Measurements from ENCODE around the gene DNASE2B. TPM values are rescaled to one million over a fixed set of nuclear protein-coding genes. Genes with fewer than 3 reads are reported as not detected.

DNASE2B gene
- total RNA-seq, 1 donor from 2014 or later = not detected

GRCh38 chr1:84370831-84371394 is 27.4 kb upstream of the DNASE2B start:
- no peak for DNase-seq

GRCh38 chr1:84373436-84374141 is 24.7 kb upstream of the DNASE2B start:
- ATAC-seq (no peak), DNase-seq (no peak)
- intact Hi-C loops (cut with micrococcal nuclease) = no loop called here

More at GRCh38 chr1:84370831-84371394, 27.4 kb upstream of the DNASE2B start:
- no peak for ATAC-seq
- intact Hi-C loops (cut with micrococcal nuclease) = no loop called here

- DNase-seq (no peak), ATAC-seq (peak; percentile 68)
- intact Hi-C loops (cut with micrococcal nuclease) = no loop called here
Observed at GRCh38 chr1:84374991-84375696, 23.1 kb upstream of the DNASE2B start.

DNA sequence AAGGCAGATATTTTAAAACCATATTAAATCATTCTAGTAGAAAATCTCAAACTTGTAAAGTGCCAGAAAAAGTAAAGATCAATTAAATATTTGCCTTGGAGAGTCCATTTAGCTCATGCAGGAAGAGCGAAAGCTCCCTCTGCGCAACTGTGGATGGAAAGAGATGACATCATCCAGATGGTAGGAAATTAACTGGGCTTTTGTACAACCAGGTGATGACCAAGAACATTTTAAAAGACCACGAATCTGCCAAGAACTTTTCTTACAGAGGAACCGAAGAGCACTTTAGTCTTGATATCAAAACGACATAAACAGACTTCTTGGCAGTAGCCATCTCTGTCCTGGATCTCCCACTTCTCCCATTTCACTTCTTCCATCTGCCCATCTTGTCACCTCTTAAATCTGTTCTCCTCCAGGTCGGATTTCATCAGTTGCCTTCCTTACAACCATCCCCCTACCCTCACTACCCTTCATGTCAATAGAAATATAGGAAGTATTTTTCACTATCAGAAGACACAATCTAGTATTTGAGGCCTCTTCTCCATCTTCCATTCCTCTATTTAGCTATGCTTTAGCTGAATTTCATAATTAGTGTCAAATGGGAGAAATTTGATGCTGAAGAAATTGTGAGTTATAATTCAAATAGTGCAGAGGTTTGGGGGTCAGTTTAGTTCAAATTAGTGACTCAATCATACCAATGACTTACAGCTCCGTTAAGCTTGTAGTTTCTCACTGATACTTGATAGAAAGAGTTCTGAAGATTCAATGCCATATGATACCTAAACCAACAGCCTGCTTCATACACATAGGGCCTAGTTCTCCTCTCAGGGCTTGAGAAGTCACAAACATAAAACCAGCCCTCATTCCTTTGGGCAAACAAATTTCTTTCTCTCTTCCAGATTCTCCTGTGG is 22.0 kb upstream of the DNASE2B start:
- no peak for ATAC-seq
- no peak for DNase-seq
- intact Hi-C loops (cut with micrococcal nuclease) = no loop called here

DNA sequence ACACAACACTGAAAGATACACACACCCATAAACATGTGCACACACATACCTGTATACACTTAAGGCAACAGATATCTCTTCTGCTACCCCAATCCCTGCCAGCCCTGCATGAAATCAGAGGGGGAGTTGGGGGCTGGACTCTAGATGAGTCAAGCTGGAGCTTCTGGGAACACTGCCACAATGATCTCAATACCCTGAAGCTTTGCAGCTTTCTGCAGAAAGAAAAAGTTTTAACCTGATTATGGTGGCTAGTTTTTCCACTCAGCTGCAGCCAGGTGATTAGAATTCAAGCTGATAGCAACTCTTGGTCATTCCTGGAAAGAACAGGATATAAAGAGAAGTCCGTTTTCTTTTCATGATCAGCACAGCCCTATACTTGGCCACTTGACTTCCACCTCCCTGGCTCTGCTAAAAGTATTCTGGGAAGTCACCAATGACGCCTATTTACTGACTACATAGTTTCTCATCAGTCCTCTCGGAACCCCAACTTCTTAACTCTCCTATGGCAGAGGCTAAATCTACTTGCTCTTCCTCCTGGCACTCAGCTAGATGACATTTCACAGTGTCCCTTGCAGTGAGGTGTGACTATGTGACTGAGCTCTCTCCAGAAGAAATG is 20.7 kb upstream of the DNASE2B start:
- DNase-seq = no peak
- intact Hi-C loops (cut with micrococcal nuclease) = no loop called here
- peak; percentile 74 for ATAC-seq

GRCh38 chr1:84379138-84379916 is 19.0 kb upstream of the DNASE2B start:
- intact Hi-C loops (cut with micrococcal nuclease) = no loop called here
- DNase-seq = no peak
- ATAC-seq = no peak

DNA sequence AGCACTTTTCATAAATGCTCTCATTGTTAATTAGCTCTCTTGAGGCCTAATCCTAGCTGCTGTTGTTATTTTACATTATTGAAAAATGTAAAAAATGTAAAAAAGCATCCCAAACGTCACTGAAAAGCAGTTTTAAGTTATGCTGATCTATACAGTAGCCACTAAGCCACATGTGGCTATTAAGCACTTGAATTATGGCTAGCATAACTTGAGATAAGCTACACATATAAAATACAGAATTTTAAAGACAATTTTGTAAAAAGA is 18.4 kb upstream of the DNASE2B start:
- intact Hi-C loops (cut with micrococcal nuclease) = no loop called here
- no peak for DNase-seq
- ATAC-seq = no peak

DNA sequence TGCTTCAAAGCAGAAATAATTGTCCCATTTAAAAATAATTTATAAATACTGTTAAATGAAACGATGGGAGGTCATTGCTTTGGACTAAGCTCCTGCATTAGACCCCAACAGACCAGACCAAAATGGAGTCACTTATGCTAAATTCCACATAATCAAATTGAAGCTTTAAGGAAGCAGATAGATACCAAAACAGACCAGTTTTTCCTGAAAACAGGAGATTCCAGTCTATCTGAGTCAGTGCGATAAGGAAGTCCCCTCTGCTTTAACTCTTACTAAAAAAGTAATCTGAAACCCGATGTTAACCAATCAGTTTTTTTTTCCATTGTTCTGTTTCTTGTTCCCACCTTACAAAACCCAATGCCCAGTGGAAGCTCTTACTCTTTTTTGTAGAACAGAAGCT is 16.2 kb upstream of the DNASE2B start:
- ATAC-seq (no peak), DNase-seq (no peak)
- intact Hi-C loops (cut with micrococcal nuclease) = no loop called here

DNA sequence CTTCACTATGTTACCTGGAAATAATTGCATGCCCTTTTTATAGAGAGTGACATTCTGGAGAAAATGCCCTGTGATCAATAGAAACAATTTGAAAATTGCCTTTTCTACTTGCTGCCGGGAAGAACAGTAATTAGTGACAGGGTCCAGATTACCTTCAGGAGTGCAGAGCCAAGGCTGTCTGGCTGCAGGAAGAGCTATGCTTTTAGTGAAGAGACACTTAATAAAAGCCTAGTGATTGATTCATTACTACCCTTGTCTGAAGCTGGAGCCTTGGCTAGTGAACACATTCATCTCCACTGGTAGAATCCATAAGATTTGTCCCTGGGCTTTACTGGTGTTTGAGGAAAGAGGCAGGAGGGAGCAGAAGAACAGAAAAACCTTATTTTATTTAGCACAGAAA is 12.9 kb upstream of the DNASE2B start:
- intact Hi-C loops (cut with micrococcal nuclease) = no loop called here
- ATAC-seq = no peak
- no peak for DNase-seq

GRCh38 chr1:84386716-84387479 is 11.4 kb upstream of the DNASE2B start:
- DNase-seq (no peak), ATAC-seq (no peak)
- intact Hi-C loops (cut with micrococcal nuclease) = no loop called here

DNA sequence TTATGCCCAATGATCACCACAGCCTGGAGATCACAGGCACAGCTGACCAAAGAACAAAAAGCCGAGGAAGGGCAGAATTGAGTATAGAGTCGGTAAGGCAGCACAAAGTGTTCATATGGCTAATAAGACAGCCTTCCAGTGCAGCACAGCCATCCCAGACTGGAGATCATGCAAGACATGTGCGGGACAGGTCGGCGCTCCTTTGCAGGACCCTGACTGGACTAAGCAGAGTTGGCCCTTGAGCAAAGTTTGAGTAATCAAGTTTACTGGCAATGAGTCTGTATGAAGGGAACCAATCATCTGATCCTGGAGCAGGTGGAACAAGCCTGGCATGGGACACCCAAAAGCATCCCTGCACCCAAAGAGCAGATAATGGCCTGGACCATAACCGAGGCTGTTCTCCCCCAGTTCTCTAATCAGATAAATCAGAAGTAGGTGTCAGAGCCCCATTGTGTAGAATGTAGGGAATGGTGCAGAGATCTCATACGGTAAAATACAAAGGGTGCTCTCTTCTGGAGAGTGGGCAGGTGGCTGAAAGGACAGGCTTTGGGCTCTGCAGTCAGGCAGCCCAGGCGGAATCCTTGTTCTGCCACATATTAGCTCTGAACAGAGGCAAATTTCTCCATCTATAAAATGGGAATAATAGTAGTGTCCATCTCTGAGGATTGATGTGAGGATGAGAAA is 10.7 kb upstream of the DNASE2B start:
- ATAC-seq (no peak), DNase-seq (no peak)
- intact Hi-C loops (cut with micrococcal nuclease) = no loop called here

DNA sequence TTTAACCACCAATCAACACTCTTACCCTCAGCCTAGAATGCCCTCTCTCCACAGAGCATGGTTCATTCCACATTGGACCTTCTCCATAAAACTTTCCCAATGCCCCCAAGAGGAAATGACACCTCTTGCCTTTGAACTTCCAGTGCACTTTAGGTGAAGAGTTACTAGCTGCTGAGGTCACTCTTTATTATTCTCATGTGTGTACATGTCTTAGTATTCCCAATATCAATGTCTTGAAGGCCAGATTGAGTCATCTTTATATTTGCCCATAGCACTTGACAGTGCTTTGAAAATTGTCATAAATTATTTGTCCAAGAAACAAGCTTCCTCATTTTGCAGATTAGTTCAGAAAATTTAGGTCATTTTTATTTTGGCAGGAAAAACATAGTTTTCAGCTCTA is 8.1 kb upstream of the DNASE2B start:
- no peak for ATAC-seq
- intact Hi-C loops (cut with micrococcal nuclease) = no loop called here

DNA sequence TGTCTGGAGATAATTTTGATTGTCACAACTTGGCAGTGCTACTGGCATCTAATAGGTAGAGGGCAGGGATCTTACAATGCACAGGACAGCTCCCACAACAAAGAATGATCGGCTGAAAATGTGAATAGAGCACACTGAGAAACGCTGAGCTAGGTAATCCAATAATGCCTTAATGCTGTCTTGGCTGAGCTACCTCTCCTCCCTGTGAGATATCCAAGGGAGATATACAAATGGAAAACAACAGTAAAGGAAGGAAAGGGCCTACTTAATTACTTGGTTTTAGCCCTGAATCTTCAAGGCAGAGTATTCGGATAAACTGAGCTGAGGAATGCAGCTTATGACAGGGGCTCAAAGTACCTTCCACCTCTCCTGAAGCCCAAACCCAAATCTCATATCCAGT is 2.9 kb downstream of the DNASE2B start:
- ATAC-seq (no peak), DNase-seq (no peak)
- intact Hi-C loops (cut with micrococcal nuclease) = no loop called here

More for the DNA sequence above, 8.1 kb upstream of the DNASE2B start:
- DNase-seq = no peak

DNA sequence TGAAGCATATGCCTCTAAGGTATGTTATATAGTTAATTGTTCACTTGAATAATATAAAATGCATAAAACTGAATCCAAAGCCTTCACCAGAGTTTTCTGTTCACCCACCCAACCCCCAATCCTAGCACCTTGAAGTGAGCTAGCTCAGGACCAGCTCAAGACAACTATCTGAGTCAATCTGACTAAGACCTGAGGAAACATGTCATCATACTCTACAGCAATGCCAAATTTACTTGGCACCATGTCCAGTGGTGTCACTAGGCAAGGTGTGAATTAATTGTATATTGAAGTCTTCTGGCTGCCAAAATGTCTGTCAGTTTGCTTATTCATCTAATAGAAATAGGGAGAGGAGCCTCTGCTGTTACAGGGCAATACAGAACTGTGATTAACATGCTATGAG is 3.8 kb downstream of the DNASE2B start:
- DNase-seq (no peak), ATAC-seq (no peak)
- intact Hi-C loops (cut with micrococcal nuclease) = no loop called here

DNA sequence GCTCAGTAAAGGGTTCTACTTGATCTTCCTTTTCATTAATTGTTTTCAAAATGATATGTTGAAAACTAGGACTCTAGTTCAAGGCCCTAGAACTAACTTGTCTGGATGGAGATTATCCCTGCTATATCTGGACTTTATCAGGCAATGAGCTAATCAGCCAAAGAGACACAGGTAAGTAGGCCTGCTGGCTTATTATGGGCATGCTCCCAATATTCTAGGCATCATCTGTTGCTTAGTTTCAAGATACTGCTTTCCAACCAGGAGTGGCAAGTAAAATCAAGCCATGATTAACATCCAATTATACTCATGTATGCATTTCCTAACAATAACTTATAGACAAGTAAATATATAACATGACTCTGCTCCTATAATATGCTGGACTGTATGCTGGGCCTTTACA is 4.2 kb downstream of the DNASE2B start:
- no peak for ATAC-seq
- intact Hi-C loops (cut with micrococcal nuclease) = no loop called here
- DNase-seq = no peak

GRCh38 chr1:84403347-84403746 is 5.1 kb downstream of the DNASE2B start:
- intact Hi-C loops (cut with micrococcal nuclease) = no loop called here
- no peak for ATAC-seq
- DNase-seq = no peak

- intact Hi-C loops (cut with micrococcal nuclease) = no loop called here
Observed at GRCh38 chr1:84406346-84406861, 8.1 kb downstream of the DNASE2B start.

More at GRCh38 chr1:84406346-84406861, 8.1 kb downstream of the DNASE2B start:
- no peak for DNase-seq
- ATAC-seq = no peak

Measured in left ventricle myocardium superior (tissue), 1 donor.